ENCODE results near the gene FAAH2.
"Not testable (repeated sequence)": the region's sequence is repeated elsewhere in the genome, so short reads cannot be mapped to it uniquely, and the experiment has no call there.

FAAH2 gene

DNA sequence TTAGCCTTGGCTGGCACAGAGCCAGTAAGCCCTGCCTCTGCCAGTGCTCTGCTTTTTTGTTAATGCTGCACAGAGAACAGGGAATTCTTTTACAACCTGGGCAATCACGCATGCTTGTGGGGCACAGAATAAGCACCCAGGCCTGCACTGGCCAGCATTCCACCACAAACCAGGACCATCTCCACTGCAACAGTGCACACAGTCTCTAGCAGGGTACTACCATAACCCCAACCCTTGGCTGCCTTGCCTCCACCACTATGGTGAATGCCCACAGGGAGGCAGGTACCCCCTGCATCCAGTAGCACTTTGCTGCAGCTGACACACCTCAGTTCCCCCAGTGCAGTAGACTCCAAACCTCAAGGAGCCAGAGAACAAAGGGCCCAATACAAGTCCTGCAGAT, 19.2 kb upstream of the FAAH2 start:
- no peak overlapping the region for H3K4me3 ChIP-seq (replicated peaks; ENCODE audit: low read depth, low read length)
- DNase-seq (ENCODE audit: extremely low read depth, low read depth): no peak
- TF ChIP-seq, protein P1, sequence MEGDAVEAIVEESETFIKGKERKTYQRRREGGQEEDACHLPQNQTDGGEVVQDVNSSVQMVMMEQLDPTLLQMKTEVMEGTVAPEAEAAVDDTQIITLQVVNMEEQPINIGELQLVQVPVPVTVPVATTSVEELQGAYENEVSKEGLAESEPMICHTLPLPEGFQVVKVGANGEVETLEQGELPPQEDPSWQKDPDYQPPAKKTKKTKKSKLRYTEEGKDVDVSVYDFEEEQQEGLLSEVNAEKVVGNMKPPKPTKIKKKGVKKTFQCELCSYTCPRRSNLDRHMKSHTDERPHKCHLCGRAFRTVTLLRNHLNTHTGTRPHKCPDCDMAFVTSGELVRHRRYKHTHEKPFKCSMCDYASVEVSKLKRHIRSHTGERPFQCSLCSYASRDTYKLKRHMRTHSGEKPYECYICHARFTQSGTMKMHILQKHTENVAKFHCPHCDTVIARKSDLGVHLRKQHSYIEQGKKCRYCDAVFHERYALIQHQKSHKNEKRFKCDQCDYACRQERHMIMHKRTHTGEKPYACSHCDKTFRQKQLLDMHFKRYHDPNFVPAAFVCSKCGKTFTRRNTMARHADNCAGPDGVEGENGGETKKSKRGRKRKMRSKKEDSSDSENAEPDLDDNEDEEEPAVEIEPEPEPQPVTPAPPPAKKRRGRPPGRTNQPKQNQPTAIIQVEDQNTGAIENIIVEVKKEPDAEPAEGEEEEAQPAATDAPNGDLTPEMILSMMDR (IDR thresholded peaks at IDR 0.05; ENCODE audit: low read depth, low read length, missing control alignments): no peak

DNA sequence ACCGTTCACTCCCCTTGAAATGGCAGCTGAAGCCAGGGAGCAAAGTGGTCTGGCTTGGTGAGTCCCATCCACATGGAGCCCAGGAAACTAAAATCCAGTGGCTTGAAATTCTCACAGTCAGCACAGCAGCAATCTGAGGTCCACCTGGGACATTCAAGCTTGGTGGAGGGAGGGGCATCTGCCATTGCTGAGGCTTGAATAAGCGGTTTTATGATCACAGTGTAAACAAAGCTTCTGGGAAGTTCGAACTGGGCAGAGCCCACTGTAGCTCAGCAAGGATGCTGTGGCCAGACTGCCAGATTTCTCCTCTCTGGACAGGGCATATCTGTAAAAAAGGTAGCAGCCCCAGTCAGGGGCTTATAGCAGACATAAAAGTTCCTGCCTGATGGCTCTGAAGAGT, 15.5 kb upstream of the FAAH2 start:
- H3K4me3 ChIP-seq (replicated peaks; ENCODE audit: low read depth, low read length): no peak overlapping the region
- TF ChIP-seq, protein P1 (IDR thresholded peaks at IDR 0.05; ENCODE audit: low read depth, low read length, missing control alignments): no peak
- DNase-seq (ENCODE audit: extremely low read depth, low read depth): no peak

DNA sequence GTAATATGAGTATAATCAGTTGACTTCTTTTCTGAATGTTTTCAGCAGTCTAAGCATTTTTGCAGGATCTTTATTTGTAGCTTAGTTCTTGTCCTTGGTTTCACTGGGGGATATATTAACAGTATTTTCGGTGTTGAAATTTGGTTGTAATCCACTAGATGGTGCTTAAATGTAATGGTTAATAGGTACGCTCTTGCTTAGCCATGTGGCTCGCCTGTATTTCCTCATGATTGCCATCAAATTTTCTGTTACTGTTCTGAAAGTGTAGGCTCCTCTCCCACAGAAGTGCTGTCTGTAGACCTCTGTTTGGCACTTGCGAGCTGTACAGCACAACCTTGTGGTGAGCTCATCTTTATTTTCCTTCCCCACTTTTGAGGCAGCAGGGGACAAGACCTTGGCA, 3.9 kb upstream of the FAAH2 start:
- DNase-seq (ENCODE audit: extremely low read depth, low read depth): no peak
- TF ChIP-seq, protein P1 (IDR thresholded peaks at IDR 0.05; ENCODE audit: low read depth, low read length, missing control alignments): no peak
- no peak overlapping the region for H3K4me3 ChIP-seq (replicated peaks; ENCODE audit: low read depth, low read length)

DNA sequence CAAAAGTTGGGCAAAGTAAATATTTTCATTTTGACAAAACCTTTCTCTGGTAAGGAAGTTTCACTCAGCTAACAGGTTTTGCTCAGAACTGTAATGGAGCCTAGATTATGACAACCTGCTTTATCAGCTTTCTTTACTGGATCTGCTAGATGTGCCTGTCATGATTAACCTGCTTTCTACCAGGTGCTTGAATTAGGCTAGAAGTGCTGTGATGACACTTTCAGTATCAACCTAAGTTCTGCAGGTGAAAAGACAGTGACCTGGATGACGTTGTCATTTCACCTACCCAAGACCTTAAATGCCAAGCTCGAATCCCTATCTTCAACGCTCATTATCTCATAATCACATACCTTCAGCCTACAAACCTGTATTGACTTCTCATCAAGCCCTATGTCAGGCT, 1.5 kb upstream of the FAAH2 start:
- TF ChIP-seq, protein P1 (IDR thresholded peaks at IDR 0.05; ENCODE audit: low read depth, low read length, missing control alignments): no peak
- H3K4me3 ChIP-seq (replicated peaks; ENCODE audit: low read depth, low read length): no peak overlapping the region
- DNase-seq (ENCODE audit: extremely low read depth, low read depth): no peak

DNA sequence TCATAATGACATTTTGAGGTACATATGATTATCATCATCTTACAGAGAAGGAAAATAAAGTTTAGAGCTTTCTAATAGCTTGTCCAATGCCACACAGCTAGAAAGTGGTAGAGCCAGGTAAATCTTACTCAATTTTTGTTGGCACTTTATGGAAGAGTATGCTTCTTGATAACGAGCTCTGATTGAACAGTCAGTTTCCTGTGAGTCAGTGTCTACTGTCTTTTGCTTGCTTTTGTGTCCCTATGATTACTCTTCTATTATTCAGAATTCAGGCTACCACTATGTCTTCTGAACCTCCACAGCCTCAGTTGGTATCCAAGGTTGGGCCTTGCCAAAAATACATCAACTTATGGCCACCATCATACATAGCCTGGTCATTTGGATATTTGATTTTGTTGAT, 2.6 kb downstream of the FAAH2 start:
- TF ChIP-seq, protein P1 (IDR thresholded peaks at IDR 0.05; ENCODE audit: low read depth, low read length, missing control alignments): no peak
- no peak overlapping the region for H3K4me3 ChIP-seq (replicated peaks; ENCODE audit: low read depth, low read length)
- DNase-seq (ENCODE audit: extremely low read depth, low read depth): no peak

DNA sequence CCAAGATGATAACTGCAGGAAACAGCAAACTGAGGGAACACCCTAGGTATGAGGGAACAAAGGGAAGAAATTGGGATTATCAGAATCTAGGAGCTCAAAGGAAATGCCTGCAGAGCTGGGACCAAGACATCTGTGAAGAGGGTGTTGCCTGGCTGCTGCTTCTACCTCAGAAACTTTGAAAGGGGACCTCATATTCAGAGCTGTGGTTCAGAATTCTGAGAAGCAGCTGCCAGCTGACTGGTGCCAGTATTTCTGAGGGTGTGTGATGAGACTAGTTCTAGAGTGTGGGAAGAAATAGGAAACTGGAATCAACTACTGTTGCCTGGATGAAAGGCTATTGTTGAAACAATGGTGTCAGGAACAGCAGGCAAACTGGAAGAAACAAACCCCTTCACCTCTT, 8.5 kb downstream of the FAAH2 start:
- no peak overlapping the region for H3K4me3 ChIP-seq (replicated peaks; ENCODE audit: low read depth, low read length)
- no peak for DNase-seq (ENCODE audit: extremely low read depth, low read depth)
- TF ChIP-seq, protein P1 (IDR thresholded peaks at IDR 0.05; ENCODE audit: low read depth, low read length, missing control alignments): no peak

DNA sequence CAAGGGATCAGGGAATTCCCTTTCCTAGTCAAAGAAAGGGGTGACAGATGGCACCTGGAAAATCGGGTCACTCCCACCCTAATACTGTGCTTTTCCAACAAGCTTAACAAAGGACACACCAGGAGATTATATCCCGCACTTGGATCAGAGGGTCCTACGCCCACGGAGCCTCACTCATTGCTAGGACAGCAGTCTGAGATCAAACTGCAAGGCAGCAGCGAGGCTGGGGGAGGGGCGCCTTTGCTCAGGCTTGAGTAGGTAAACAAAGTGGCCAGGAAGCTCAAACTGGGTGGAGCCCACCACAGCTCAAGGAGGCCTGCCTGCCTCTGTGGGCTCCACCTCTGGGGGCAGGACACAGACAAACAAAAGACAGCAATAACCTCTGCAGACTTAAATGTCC, 9.2 kb downstream of the FAAH2 start:
- not testable (repeated sequence) for DNase-seq (ENCODE audit: extremely low read depth, low read depth); H3K4me3 ChIP-seq (replicated peaks; ENCODE audit: low read depth, low read length)
